ENCODE results near the gene TRIM43. TPM values are rescaled to one million over a fixed set of nuclear protein-coding genes. Genes with fewer than 3 reads are reported as not detected.

Gene TRIM43
- not detected in 2 replicates for total RNA-seq

DNA sequence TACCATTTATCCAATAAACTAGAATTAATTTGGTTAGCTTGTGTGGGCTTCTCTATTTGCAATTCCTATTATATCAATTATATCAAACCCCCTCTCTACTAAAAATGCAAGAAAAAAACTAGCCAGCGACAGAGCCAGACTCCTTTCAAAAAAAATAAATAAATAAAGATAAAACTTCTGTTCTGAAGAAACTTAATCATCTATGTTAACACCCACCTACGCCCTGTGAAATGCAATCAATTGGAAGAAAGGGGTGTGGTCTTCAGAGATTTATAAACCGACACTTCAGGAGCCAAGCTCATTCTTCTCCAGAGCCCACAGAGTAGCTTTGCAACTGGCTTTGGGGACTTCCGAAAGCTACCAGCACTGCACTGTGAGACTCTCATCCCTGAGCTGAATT, at the start of gene TRIM43:
TRIM43 (plus strand) TSS at position 301 of the 400 bp plus-strand sequence. CDS start 2,023 bp downstream, outside the sequence.

Other genes with a start within 250 kb of the TRIM43 start
- gene FAHD2A, start 189.3 kb upstream of the TRIM43 start, total RNA-seq, result 16.6 and 18.8 TPM in 2 replicates
- not detected in 2 replicates for gene TRIM43B, start 107.2 kb upstream of the TRIM43 start, total RNA-seq

Measured in cardiac atrium fibroblast (primary cell).